ENCODE measurements around the gene MST1.

The MST1 gene

GRCh38 chr3:49665822-49666519 lies 23.3 kb downstream of the MST1 start:
- Histone ChIP-seq H3K36me3 (ENCODE audit: control insufficient read depth, insufficient read depth, low read length) (no peaks in the 10 kb centered on the region), H3K4me1 (ENCODE audit: control insufficient read depth, insufficient read depth, low read length, poor library complexity, severe bottlenecking) (peaks cover 20% of the 10 kb centered on the region), H3K4me3 (ENCODE audit: extremely low read depth, insufficient read depth, low read length, poor library complexity, severe bottlenecking) (no peak overlapping the region), H3K9me3 (ENCODE audit: control insufficient read depth, low read length) (no peaks in the 10 kb centered on the region), H3K27ac (ENCODE audit: low read depth, low read length, severe bottlenecking) (no peak overlapping the region)
- 93 to 97% methylated on average over 3 to 5 of the region's 6 CpGs for WGBS, 2 experiments (ENCODE audit: insufficient coverage in 2 of 2)

- H3K36me3 ChIP-seq (ENCODE audit: control insufficient read depth, insufficient read depth, low read length), result no peaks in the 10 kb centered on the region
These were observed 25.0 kb downstream of the MST1 start for GRCh38 chr3:49664300-49664699.

GRCh38 chr3:49663831-49664230 lies 25.4 kb downstream of the MST1 start:
- H3K27ac ChIP-seq (ENCODE audit: low read depth, low read length, severe bottlenecking), result no peak overlapping the region
- H3K4me3 ChIP-seq (ENCODE audit: extremely low read depth, insufficient read depth, low read length, poor library complexity, severe bottlenecking), result no peak overlapping the region
- H3K4me1 ChIP-seq (ENCODE audit: control insufficient read depth, insufficient read depth, low read length, poor library complexity, severe bottlenecking), result peaks cover 16% of the 10 kb centered on the region
- no peaks in the 10 kb centered on the region for H3K9me3 ChIP-seq (ENCODE audit: control insufficient read depth, low read length)
- H3K36me3 ChIP-seq (ENCODE audit: control insufficient read depth, insufficient read depth, low read length), result no peaks in the 10 kb centered on the region
- 100% methylated on average over 1 of the region's 1 CpG for WGBS, 2 experiments (ENCODE audit: insufficient coverage in 2 of 2)

More at GRCh38 chr3:49664300-49664699, 25.0 kb downstream of the MST1 start:
- no peaks in the 10 kb centered on the region for H3K9me3 ChIP-seq (ENCODE audit: control insufficient read depth, low read length)
- H3K4me3 ChIP-seq (ENCODE audit: extremely low read depth, insufficient read depth, low read length, poor library complexity, severe bottlenecking), result no peak overlapping the region
- H3K4me1 ChIP-seq (ENCODE audit: control insufficient read depth, insufficient read depth, low read length, poor library complexity, severe bottlenecking), result peaks cover 20% of the 10 kb centered on the region
- H3K27ac ChIP-seq (ENCODE audit: low read depth, low read length, severe bottlenecking), result no peak overlapping the region
- WGBS, 2 experiments (ENCODE audit: insufficient coverage in 2 of 2), result 85 to 99% methylated on average over 10 to 11 of the region's 11 CpGs

- Histone ChIP-seq H3K27ac (ENCODE audit: low read depth, low read length, severe bottlenecking) (no peak overlapping the region), H3K9me3 (ENCODE audit: control insufficient read depth, low read length) (no peaks in the 10 kb centered on the region), H3K4me1 (ENCODE audit: control insufficient read depth, insufficient read depth, low read length, poor library complexity, severe bottlenecking) (peaks cover 7% of the 10 kb centered on the region), H3K4me3 (ENCODE audit: extremely low read depth, insufficient read depth, low read length, poor library complexity, severe bottlenecking) (no peak overlapping the region), H3K36me3 (ENCODE audit: control insufficient read depth, insufficient read depth, low read length) (no peaks in the 10 kb centered on the region)
- 93 to 95% methylated on average over 34 of the region's 34 CpGs for WGBS, 2 experiments (ENCODE audit: insufficient coverage in 2 of 2)
These were observed 26.4 kb downstream of the MST1 start for GRCh38 chr3:49662720-49663413.

GRCh38 chr3:49662021-49662420 lies 27.3 kb downstream of the MST1 start:
- 94 to 95% methylated on average over 12 to 21 of the region's 22 CpGs for WGBS, 2 experiments (ENCODE audit: insufficient coverage in 2 of 2)

GRCh38 chr3:49661281-49661680 lies 28.0 kb downstream of the MST1 start:
- no peaks in the 10 kb centered on the region for H3K36me3 ChIP-seq (ENCODE audit: control insufficient read depth, insufficient read depth, low read length)
- H3K4me1 ChIP-seq (ENCODE audit: control insufficient read depth, insufficient read depth, low read length, poor library complexity, severe bottlenecking), result peaks cover 7% of the 10 kb centered on the region
- no peak overlapping the region for H3K27ac ChIP-seq (ENCODE audit: low read depth, low read length, severe bottlenecking)
- 94 to 98% methylated on average over 14 of the region's 14 CpGs for WGBS, 2 experiments (ENCODE audit: insufficient coverage in 2 of 2)
- no peaks in the 10 kb centered on the region for H3K9me3 ChIP-seq (ENCODE audit: control insufficient read depth, low read length)
- no peak overlapping the region for H3K4me3 ChIP-seq (ENCODE audit: extremely low read depth, insufficient read depth, low read length, poor library complexity, severe bottlenecking)

More at GRCh38 chr3:49662021-49662420, 27.3 kb downstream of the MST1 start:
- peaks cover 7% of the 10 kb centered on the region for H3K4me1 ChIP-seq (ENCODE audit: control insufficient read depth, insufficient read depth, low read length, poor library complexity, severe bottlenecking)
- no peak overlapping the region for H3K4me3 ChIP-seq (ENCODE audit: extremely low read depth, insufficient read depth, low read length, poor library complexity, severe bottlenecking)
- no peaks in the 10 kb centered on the region for H3K9me3 ChIP-seq (ENCODE audit: control insufficient read depth, low read length)
- no peak overlapping the region for H3K27ac ChIP-seq (ENCODE audit: low read depth, low read length, severe bottlenecking)
- H3K36me3 ChIP-seq (ENCODE audit: control insufficient read depth, insufficient read depth, low read length), result no peaks in the 10 kb centered on the region

GRCh38 chr3:49659756-49660155 lies 29.5 kb downstream of the MST1 start:
- no peak overlapping the region for H3K4me3 ChIP-seq (ENCODE audit: extremely low read depth, insufficient read depth, low read length, poor library complexity, severe bottlenecking)

GRCh38 chr3:49658711-49659110 lies 30.6 kb downstream of the MST1 start:
- 90 to 97% methylated on average over 1 to 2 of the region's 2 CpGs for WGBS, 2 experiments (ENCODE audit: insufficient coverage in 2 of 2)
- Histone ChIP-seq H3K9me3 (ENCODE audit: control insufficient read depth, low read length) (no peaks in the 10 kb centered on the region), H3K27ac (ENCODE audit: low read depth, low read length, severe bottlenecking) (no peak overlapping the region), H3K4me1 (ENCODE audit: control insufficient read depth, insufficient read depth, low read length, poor library complexity, severe bottlenecking) (no peaks in the 10 kb centered on the region), H3K4me3 (ENCODE audit: extremely low read depth, insufficient read depth, low read length, poor library complexity, severe bottlenecking) (no peak overlapping the region), H3K36me3 (ENCODE audit: control insufficient read depth, insufficient read depth, low read length) (no peaks in the 10 kb centered on the region)

More at GRCh38 chr3:49659756-49660155, 29.5 kb downstream of the MST1 start:
- Histone ChIP-seq H3K27ac (ENCODE audit: low read depth, low read length, severe bottlenecking) (no peak overlapping the region), H3K9me3 (ENCODE audit: control insufficient read depth, low read length) (no peaks in the 10 kb centered on the region), H3K4me1 (ENCODE audit: control insufficient read depth, insufficient read depth, low read length, poor library complexity, severe bottlenecking) (peaks cover 2% of the 10 kb centered on the region), H3K36me3 (ENCODE audit: control insufficient read depth, insufficient read depth, low read length) (no peaks in the 10 kb centered on the region)
- 90 to 98% methylated on average over 3 to 4 of the region's 4 CpGs for WGBS, 2 experiments (ENCODE audit: insufficient coverage in 2 of 2)

- Histone ChIP-seq H3K36me3 (ENCODE audit: control insufficient read depth, insufficient read depth, low read length) (no peaks in the 10 kb centered on the region), H3K9me3 (ENCODE audit: control insufficient read depth, low read length) (no peaks in the 10 kb centered on the region), H3K4me1 (ENCODE audit: control insufficient read depth, insufficient read depth, low read length, poor library complexity, severe bottlenecking) (no peaks in the 10 kb centered on the region), H3K27ac (ENCODE audit: low read depth, low read length, severe bottlenecking) (no peak overlapping the region), H3K4me3 (ENCODE audit: extremely low read depth, insufficient read depth, low read length, poor library complexity, severe bottlenecking) (no peak overlapping the region)
- 95% methylated on average over 32 to 36 of the region's 36 CpGs for WGBS, 2 experiments (ENCODE audit: insufficient coverage in 2 of 2)
These were observed 31.9 kb downstream of the MST1 start for GRCh38 chr3:49657208-49657915.

- 90 to 91% methylated on average over 18 of the region's 18 CpGs for WGBS, 2 experiments (ENCODE audit: insufficient coverage in 2 of 2)
- Histone ChIP-seq H3K36me3 (ENCODE audit: control insufficient read depth, insufficient read depth, low read length) (no peaks in the 10 kb centered on the region), H3K27ac (ENCODE audit: low read depth, low read length, severe bottlenecking) (no peak overlapping the region), H3K4me3 (ENCODE audit: extremely low read depth, insufficient read depth, low read length, poor library complexity, severe bottlenecking) (no peak overlapping the region), H3K9me3 (ENCODE audit: control insufficient read depth, low read length) (no peaks in the 10 kb centered on the region), H3K4me1 (ENCODE audit: control insufficient read depth, insufficient read depth, low read length, poor library complexity, severe bottlenecking) (no peaks in the 10 kb centered on the region)
These were observed 32.6 kb downstream of the MST1 start for GRCh38 chr3:49656541-49657112.
